Keratinocyte (primary cell): ENCODE data around the gene PCID2. TPM values are rescaled to one million over a fixed set of nuclear protein-coding genes. Genes with fewer than 3 reads are reported as not detected.

Experiments used
- DNase-seq: peaks from one replicate; pipeline ENCODE4 v3.0.0-alpha.2; 2011; ENCODE audit warnings: low read depth, missing footprints, low spot score
- FAIRE-seq: peaks from 2 replicates; lab custom pipeline; 2011; peaks lifted over from hg19 to GRCh38; lab: Jason Lieb, UNC
- H2AFZ ChIP-seq: 2 replicates; pipeline ENCODE4 v1.6.0; 2012; ENCODE audit warnings: low read length, control low read depth, inconsistent platforms; ENCODE audit not compliant: control insufficient read depth
- H3K27ac ChIP-seq: 2 replicates; pipeline ENCODE4 v1.5.1; 2011; ENCODE audit warnings: low read length; ENCODE audit not compliant: control insufficient read depth, insufficient read depth
- H3K27me3 ChIP-seq: 3 replicates; pipeline ENCODE4 v1.6.0; 2011; ENCODE audit warnings: low read length; ENCODE audit not compliant: control insufficient read depth, insufficient read depth; ENCODE audit errors: extremely low read depth
- H3K36me3 ChIP-seq, 2 experiments: 2 replicates in 1 of 2; 3 replicates in 1 of 2; pipeline ENCODE4 v1.5.1; 2011; ENCODE audit warnings: low read length in 2 of 2, mild to moderate bottlenecking in 1 of 2; ENCODE audit not compliant: control insufficient read depth in 2 of 2, insufficient read depth in 2 of 2; ENCODE audit errors: extremely low read depth in 1 of 2
- H3K4me1 ChIP-seq: 3 replicates; pipeline ENCODE4 v1.5.1; 2011; ENCODE audit warnings: low read length; ENCODE audit not compliant: control insufficient read depth, insufficient read depth; ENCODE audit errors: extremely low read depth
- H3K4me2 ChIP-seq: 3 replicates; pipeline ENCODE4 v1.6.0; 2011; ENCODE audit warnings: low read depth, low read length; ENCODE audit not compliant: control insufficient read depth, insufficient read depth; ENCODE audit errors: extremely low read depth
- H3K4me3 ChIP-seq, 3 experiments: fragments of 200-600 bp in 1 of 3; sonication (generic) in 1 of 3; 2 replicates in 2 of 3; 3 replicates in 1 of 3; pipeline ENCODE4 v1.5.1; 2011 to 2016; ENCODE audit warnings: low read length in 3 of 3, mild to moderate bottlenecking in 3 of 3, control low read depth in 2 of 3, inconsistent platforms in 1 of 3, low read depth in 1 of 3, mixed read lengths in 1 of 3, mixed run types in 1 of 3, moderate library complexity in 1 of 3; ENCODE audit not compliant: control insufficient read depth in 2 of 3, insufficient read depth in 2 of 3; ENCODE audit errors: extremely low read depth in 1 of 3
- H3K79me2 ChIP-seq: 2 replicates; pipeline ENCODE4 v1.6.0; 2012; ENCODE audit warnings: low read length; ENCODE audit not compliant: control insufficient read depth, insufficient read depth
- H3K9ac ChIP-seq: 3 replicates; pipeline ENCODE4 v1.6.0; 2011; ENCODE audit warnings: low read length; ENCODE audit not compliant: control insufficient read depth, insufficient read depth; ENCODE audit errors: extremely low read depth
- H3K9me1 ChIP-seq: 3 replicates; pipeline ENCODE4 v1.6.0; 2011; ENCODE audit warnings: low read length; ENCODE audit not compliant: control insufficient read depth, insufficient read depth; ENCODE audit errors: extremely low read depth
- H3K9me3 ChIP-seq: 2 replicates; pipeline ENCODE4 v1.5.1; 2012; ENCODE audit warnings: low read depth, low read length; ENCODE audit not compliant: control insufficient read depth
- H4K20me1 ChIP-seq: 3 replicates; pipeline ENCODE4 v1.6.0; 2011; ENCODE audit warnings: low read length; ENCODE audit not compliant: control insufficient read depth, insufficient read depth; ENCODE audit errors: extremely low read depth
- EZH2 ChIP-seq: IDR thresholded peaks from one replicate; pipeline ENCODE4 v1.6.1; 2012; ENCODE audit warnings: inconsistent platforms, mild to moderate bottlenecking, low read length, moderate library complexity
- dilution Hi-C: fragments of 300-500 bp; cut with MboI; formaldehyde crosslinking; loops from one replicate; pipeline ENCODE4 v1.7.0; 2020; ENCODE audit warnings: low sequenced_read_pairs; ENCODE audit not compliant: extremely low pct_ligation_motif_present
- polyA plus RNA-seq, 5 experiments: library from polyadenylated mRNA; depleted of rRNA in 3 of 5; stranded (reverse) in 3 of 5; stranded (forward) in 1 of 5; unstranded in 1 of 5; fragments of >200 nt; gene quantifications; 1 replicate in 1 of 5; 2 replicates in 3 of 5; 3 replicates in 1 of 5; pipeline versions ENCODE4 v1.2.1 to v1.2.3, GENCODE V29; 2011 to 2012; ENCODE audit warnings: missing spikeins in 2 of 5, low read depth in 1 of 5, low replicate concordance in 1 of 5
- TF ChIP-seq, protein P1 (sequence below), 3 experiments: IDR thresholded peaks in 1 of 3; conservative IDR thresholded peaks in 1 of 3; optimal IDR thresholded peaks in 1 of 3; 2 replicates in 2 of 3; 3 replicates in 1 of 3; pipeline versions ENCODE3 to v1.5.1; 2011; ENCODE audit warnings: low read length in 3 of 3, mild to moderate bottlenecking in 3 of 3, moderate library complexity in 2 of 3, control low read depth in 1 of 3, inconsistent platforms in 1 of 3; ENCODE audit not compliant: insufficient read depth in 2 of 3; ENCODE audit errors: extremely low read depth in 1 of 3

The PCID2 gene
- polyA plus RNA-seq, 1 donor (not counting 4 experiments of a cell fraction or from before 2014, with no cell fraction given) = 76.5 TPM

DNA sequence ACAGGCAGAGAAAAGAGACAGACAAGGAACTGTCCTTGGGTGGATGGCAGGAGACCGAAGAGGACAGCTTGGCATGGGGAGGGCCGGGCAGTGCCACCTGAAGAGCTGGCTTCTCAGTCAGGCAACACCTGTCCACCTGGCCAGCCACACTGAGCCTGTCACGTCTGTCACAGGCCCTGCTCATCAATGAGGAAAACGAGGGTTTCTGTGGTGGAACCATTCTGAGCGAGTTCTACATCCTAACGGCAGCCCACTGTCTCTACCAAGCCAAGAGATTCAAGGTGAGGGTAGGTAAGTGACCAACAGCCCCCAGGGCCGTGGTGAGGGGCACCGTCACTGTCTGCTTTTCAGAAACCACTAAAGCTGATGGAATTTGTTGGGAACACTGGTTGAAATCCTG, 61.3 kb downstream of the PCID2 start:
- no peak overlapping the region for H3K4me2 ChIP-seq
- H3K79me2 ChIP-seq = no peaks in the 10 kb centered on the region
- no peaks in the 10 kb centered on the region for H3K36me3 ChIP-seq
- H3K9ac ChIP-seq = no peak overlapping the region
- no peak for TF ChIP-seq EZH2
- TF ChIP-seq, protein P1, sequence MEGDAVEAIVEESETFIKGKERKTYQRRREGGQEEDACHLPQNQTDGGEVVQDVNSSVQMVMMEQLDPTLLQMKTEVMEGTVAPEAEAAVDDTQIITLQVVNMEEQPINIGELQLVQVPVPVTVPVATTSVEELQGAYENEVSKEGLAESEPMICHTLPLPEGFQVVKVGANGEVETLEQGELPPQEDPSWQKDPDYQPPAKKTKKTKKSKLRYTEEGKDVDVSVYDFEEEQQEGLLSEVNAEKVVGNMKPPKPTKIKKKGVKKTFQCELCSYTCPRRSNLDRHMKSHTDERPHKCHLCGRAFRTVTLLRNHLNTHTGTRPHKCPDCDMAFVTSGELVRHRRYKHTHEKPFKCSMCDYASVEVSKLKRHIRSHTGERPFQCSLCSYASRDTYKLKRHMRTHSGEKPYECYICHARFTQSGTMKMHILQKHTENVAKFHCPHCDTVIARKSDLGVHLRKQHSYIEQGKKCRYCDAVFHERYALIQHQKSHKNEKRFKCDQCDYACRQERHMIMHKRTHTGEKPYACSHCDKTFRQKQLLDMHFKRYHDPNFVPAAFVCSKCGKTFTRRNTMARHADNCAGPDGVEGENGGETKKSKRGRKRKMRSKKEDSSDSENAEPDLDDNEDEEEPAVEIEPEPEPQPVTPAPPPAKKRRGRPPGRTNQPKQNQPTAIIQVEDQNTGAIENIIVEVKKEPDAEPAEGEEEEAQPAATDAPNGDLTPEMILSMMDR (optimal IDR thresholded peaks at IDR 0.05 in 1 of 3, IDR thresholded peaks at IDR 0.05 in 1 of 3, conservative IDR thresholded peaks at IDR 0.05 in 1 of 3; ENCODE audit: extremely low read depth in 1 of 3, insufficient read depth in 2 of 3, low read length in 3 of 3) = no peak
- dilution Hi-C loops = no loop called here
- H3K4me3 ChIP-seq = no peak overlapping the region
- peaks cover 11% of the 10 kb centered on the region for H3K27me3 ChIP-seq
- H3K4me1 ChIP-seq = no peaks in the 10 kb centered on the region
- FAIRE-seq = no peak
- H4K20me1 ChIP-seq = no peaks in the 10 kb centered on the region
- no peaks in the 10 kb centered on the region for H3K9me3 ChIP-seq
- no peak overlapping the region for H3K27ac ChIP-seq
- no peak overlapping the region for H2AFZ ChIP-seq
- no peak for DNase-seq
- H3K9me1 ChIP-seq = no peaks in the 10 kb centered on the region

DNA sequence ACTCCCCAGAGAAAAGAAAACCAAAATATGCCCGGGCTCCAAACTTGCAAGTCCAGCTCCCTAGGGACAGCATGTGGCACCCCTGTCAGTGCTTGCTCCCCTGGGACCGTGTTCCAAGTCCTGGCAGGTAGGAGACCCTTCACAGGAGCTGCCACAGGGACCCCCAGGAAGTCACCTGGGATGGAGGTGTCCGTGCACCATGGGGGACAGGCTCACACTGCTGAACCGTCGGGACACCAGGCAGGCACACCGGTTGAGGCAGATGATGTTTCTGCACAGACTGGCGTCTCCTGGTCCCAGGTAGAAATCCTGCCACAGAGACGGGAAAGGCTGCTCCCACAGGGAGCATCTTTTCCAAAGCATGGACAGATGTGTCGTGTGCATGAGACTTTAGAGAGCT, 61.7 kb downstream of the PCID2 start:
- Histone ChIP-seq H3K27me3 (peaks cover 6% of the 10 kb centered on the region), H4K20me1 (no peaks in the 10 kb centered on the region), H3K79me2 (no peaks in the 10 kb centered on the region), H3K27ac (no peak overlapping the region), H3K9me1 (no peaks in the 10 kb centered on the region), H3K9me3 (no peaks in the 10 kb centered on the region), H3K4me3 (no peak overlapping the region), H3K4me1 (no peaks in the 10 kb centered on the region), H2AFZ (no peak overlapping the region), H3K9ac (no peak overlapping the region), H3K36me3 (no peaks in the 10 kb centered on the region), H3K4me2 (no peak overlapping the region)
- FAIRE-seq = no peak
- dilution Hi-C loops = no loop called here
- no peak for DNase-seq
- TF ChIP-seq, protein P1 (optimal IDR thresholded peaks at IDR 0.05 in 1 of 3, IDR thresholded peaks at IDR 0.05 in 1 of 3, conservative IDR thresholded peaks at IDR 0.05 in 1 of 3; ENCODE audit: extremely low read depth in 1 of 3, insufficient read depth in 2 of 3, low read length in 3 of 3) = no peak
- no peak for TF ChIP-seq EZH2
